ENCODE data around the gene RAMACL.

GRCh38 chr6:166611631-166612030, 25.2 kb upstream of the RAMACL start:
- no peak for TF ChIP-seq CTCF (IDR thresholded peaks at IDR 0.05)
- no peak for TF ChIP-seq POLR2A (IDR thresholded peaks at IDR 0.05)
